GM12878 (cell line): ENCODE results near the gene ZCCHC9. TPM values are rescaled to one million over a fixed set of nuclear protein-coding genes. Genes with fewer than 3 reads are reported as not detected.

ENCODE experiments used
- ATAC-seq: fragments of 200-7000 bp; cut with Tn5 transposase; 3 replicates; pipeline ENCODE4 v1.9.1; 2020; ENCODE audit warnings: mild to moderate bottlenecking, moderate library complexity
- BruUV-seq: library from RNA; stranded (reverse); fragments of 400-500 nt; replicated peaks from 2 replicates; lab custom pipeline; 2021; lab: Mats Ljungman, UMichigan
- CTCF ChIA-PET: fragments of 300-600 bp; sonication (Branson Sonifier 250); formaldehyde crosslinking; extraction: SDS; loops from one replicate; lab custom pipeline; 2021; ENCODE audit warnings: inconsistent platforms; lab: Yijun Ruan, JAX
- POLR2A ChIA-PET: fragments of 350-600 bp; formaldehyde crosslinking; extraction: SDS; loops from one replicate; lab custom pipeline; 2021; ENCODE audit warnings: inconsistent platforms; lab: Charles Lee
- RAD21 ChIA-PET: fragments of 300-600 bp; sonication (Branson Sonifier 250); formaldehyde crosslinking; loops from one replicate; lab custom pipeline; 2023; ENCODE audit warnings: antibody characterized with exemption; ENCODE audit not compliant: unreplicated experiment; lab: Charles Lee
- SMC1A ChIA-PET: fragments of 300-600 bp; sonication (Branson Sonifier 250); formaldehyde crosslinking; loops from one replicate; lab custom pipeline; 2023; ENCODE audit not compliant: unreplicated experiment, uncharacterized antibody; lab: Charles Lee
- DNase-seq: peaks from one replicate; pipeline ENCODE4 v3.0.0-alpha.2; 2011; ENCODE audit warnings: low read depth, low spot score
- FAIRE-seq: peaks from 3 replicates; lab custom pipeline; 2011; peaks lifted over from hg19 to GRCh38; lab: Jason Lieb, UNC
- H2AFZ ChIP-seq: 2 replicates; pipeline ENCODE4 v1.6.0; 2011; ENCODE audit warnings: low read depth, low read length, control low read depth; ENCODE audit not compliant: control insufficient read depth
- H3K27ac ChIP-seq: 2 replicates; pipeline ENCODE4 v1.5.1; 2011; ENCODE audit warnings: control low read depth; ENCODE audit not compliant: control insufficient read depth, insufficient read depth
- H3K27me3 ChIP-seq, 2 experiments: replicated peaks in 1 of 2; 2 replicates each; pipeline versions ENCODE4 v1.6.0 to v1.6.1; 2011; ENCODE audit warnings: low read length in 1 of 2; ENCODE audit not compliant: control insufficient read depth in 2 of 2, insufficient read depth in 2 of 2
- H3K36me3 ChIP-seq, 2 experiments: 2 replicates each; pipeline ENCODE4 v1.5.1; 2011; ENCODE audit warnings: low read length in 1 of 2; ENCODE audit not compliant: control insufficient read depth in 2 of 2, insufficient read depth in 2 of 2
- H3K4me1 ChIP-seq: 2 replicates; pipeline ENCODE4 v1.6.1; 2011; ENCODE audit warnings: mild to moderate bottlenecking, low read length, moderate library complexity, mixed read lengths; ENCODE audit not compliant: control insufficient read depth, insufficient read depth
- H3K4me2 ChIP-seq: 2 replicates; pipeline ENCODE4 v1.6.0; 2011; ENCODE audit warnings: control low read depth; ENCODE audit not compliant: control insufficient read depth, insufficient read depth
- H3K4me3 ChIP-seq: fragments of 200-600 bp; sonication (generic); 2 replicates; pipeline ENCODE4 v1.5.1; 2016
- H3K79me2 ChIP-seq: 2 replicates; pipeline ENCODE4 v1.6.0; 2011; ENCODE audit warnings: low read length; ENCODE audit not compliant: control insufficient read depth, insufficient read depth
- H3K9ac ChIP-seq: 2 replicates; pipeline ENCODE4 v1.8.0; 2011; ENCODE audit warnings: low read length, control low read depth, mixed read lengths; ENCODE audit not compliant: control insufficient read depth, insufficient read depth
- H3K9me3 ChIP-seq: replicated peaks from 3 replicates; pipeline ENCODE4 v1.5.1; 2011; ENCODE audit warnings: mild to moderate bottlenecking, low read length; ENCODE audit not compliant: control insufficient read depth, insufficient read depth
- H4K20me1 ChIP-seq: 2 replicates; pipeline ENCODE4 v1.6.0; 2011; ENCODE audit not compliant: control insufficient read depth, insufficient read depth
- EP300 ChIP-seq, 2 experiments: fragments of 150-350 bp in 1 of 2; IDR thresholded peaks; 2 replicates each; pipeline ENCODE4 v1.6.1; 2011 to 2012; ENCODE audit warnings: low read depth in 2 of 2, low read length in 2 of 2, borderline replicate concordance in 1 of 2, improper control_type of control experiment in 1 of 2, inconsistent platforms in 1 of 2; ENCODE audit not compliant: control insufficient read depth in 1 of 2
- GATAD2B ChIP-seq: fragments of 450-650 bp; conservative IDR thresholded peaks from 2 replicates; pipeline ENCODE4 v1.6.1; 2017; ENCODE audit warnings: low read depth, mild to moderate bottlenecking, moderate library complexity
- HCFC1 ChIP-seq: fragments of 150-350 bp; IDR thresholded peaks from 2 replicates; pipeline ENCODE4 v1.6.1; 2014; ENCODE audit warnings: low read length
- MEF2B ChIP-seq: fragments of 450-650 bp; IDR thresholded peaks from 2 replicates; pipeline ENCODE4 v1.6.1; 2018; ENCODE audit warnings: mild to moderate bottlenecking, moderate library complexity; ENCODE audit not compliant: partially characterized antibody, poor library complexity, severe bottlenecking
- POLR2A ChIP-seq: IDR thresholded peaks from 2 replicates; pipeline ENCODE4 v1.6.1; 2011; ENCODE audit warnings: low read depth, mild to moderate bottlenecking, low read length
- RB1 ChIP-seq: fragments of 450-650 bp; formaldehyde crosslinking; IDR thresholded peaks from 2 replicates; pipeline ENCODE4 v1.6.1; 2017; ENCODE audit warnings: mild to moderate bottlenecking, borderline replicate concordance
- SIN3A ChIP-seq: IDR thresholded peaks from 2 replicates; pipeline ENCODE4 v1.6.1; 2012; ENCODE audit warnings: low read depth, low read length, improper control_type of control experiment
- SKIL ChIP-seq: fragments of 450-650 bp; IDR thresholded peaks from 2 replicates; pipeline ENCODE4 v1.6.1; 2017; ENCODE audit warnings: mild to moderate bottlenecking, low read depth, inconsistent platforms; ENCODE audit not compliant: poor library complexity, severe bottlenecking
- SREBF2 ChIP-seq: IDR thresholded peaks from 2 replicates; pipeline ENCODE4 v1.6.1; 2012; ENCODE audit warnings: mild to moderate bottlenecking, low read length
- TBL1XR1 ChIP-seq: IDR thresholded peaks from 2 replicates; pipeline ENCODE4 v1.6.1; 2012; ENCODE audit warnings: low read depth, low read length, improper control_type of control experiment
- ZNF592 ChIP-seq: fragments of 450-650 bp; IDR thresholded peaks from 2 replicates; pipeline ENCODE4 v1.6.1; 2017; ENCODE audit warnings: mild to moderate bottlenecking, moderate library complexity
- WGBS: methylation state at CpG from one replicate; pipeline ENCODE4 v1.1.6; 2016; ENCODE audit warnings: low lambda C conversion rate; ENCODE audit not compliant: insufficient replicate concordance, insufficient coverage; ENCODE audit errors: missing lambda C conversion rate; 5-methylcytosine and 5-hydroxymethylcytosine counted together
- in situ Hi-C: fragments of 300-500 bp; cut with MboI; formaldehyde crosslinking; loops from 9 replicates; pipeline ENCODE4 v1.14.3; 2018; ENCODE audit warnings: mixed read lengths
- intact Hi-C: fragments of 100-400 bp; cut with micrococcal nuclease; formaldehyde crosslinking; loops from one replicate; pipeline ENCODE4 v1.14.2; 2022; ENCODE audit not compliant: unreplicated experiment
- polyA plus RNA-seq, 11 experiments: library from polyadenylated mRNA; depleted of rRNA in 4 of 11; unstranded in 6 of 11; stranded (reverse) in 5 of 11; fragments of >200 nt; fragmentation: Nextera tagmentation in 4 of 11; fragmentation: Illumina TruSeq in 1 of 11; extraction: Ambion mirVana in 4 of 11; extraction: Trizol in 1 of 11; gene quantifications; 1 replicate in 1 of 11; 2 replicates in 10 of 11; pipeline versions ENCODE4 v1.2.1 to v1.2.3, GENCODE V29; 2011 to 2016; ENCODE audit warnings: inconsistent platforms in 2 of 11, missing spikeins in 2 of 11, low read depth in 1 of 11
- total RNA-seq, 4 experiments: library from RNA; depleted of rRNA in 3 of 4; stranded (reverse); fragments of >200 nt in 3 of 4; fragmentation: Illumina TruSeq in 1 of 4; extraction: Trizol in 1 of 4; gene quantifications; 2 replicates each; pipeline versions ENCODE4 v1.2.1 to v1.2.3, GENCODE V29; 2013 to 2021

Gene ZCCHC9
- total and polyA plus RNA-seq, 10 of the 15 experiments (the other 5 are each of a cell fraction or from before 2014, with no cell fraction given), result 22.0 to 57.7 (median 34.5) TPM

GRCh38 chr5:81313686-81314085 is 12.3 kb downstream of the ZCCHC9 start:
- in situ Hi-C loops (no loop called here), intact Hi-C loops (no loop called here)
- Histone ChIP-seq H3K36me3 (no peaks in the 10 kb centered on the region; a peak in 1 of 4 replicates), H3K4me3 (no peak overlapping the region), H3K27ac (no peak overlapping the region), H3K27me3 (no peaks in the 10 kb centered on the region), H3K79me2 (no peaks in the 10 kb centered on the region), H3K4me1 (no peaks in the 10 kb centered on the region), H3K9me3 (no peaks in the 10 kb centered on the region), H3K4me2 (no peak overlapping the region), H2AFZ (no peak overlapping the region), H4K20me1 (no peaks in the 10 kb centered on the region)
- no peak for DNase-seq
- ChIA-PET CTCF (interaction anchor here (1.9 to 4.6 kb wide), 2 partner anchors 11 to 14 kb away, joined by 6 to 16 read pairs; partner anchors contain the start of gene ZCCHC9), RAD21 (no interaction called here), POLR2A (interaction anchor here (1.4 kb wide), 1 partner anchor 12 kb away, joined by 3 read pairs; the partner anchor contains the start of gene ZCCHC9)
- WGBS, result 100% methylated on average over 3 of the region's 3 CpGs
- BruUV-seq, result no TSS peak
- no peak for FAIRE-seq
- no peak for TF ChIP-seq RB1
- TF ChIP-seq, all 136 proteins: peak for 0
- no peak overlapping the region for H3K9ac ChIP-seq
- SMC1A ChIA-PET, result no interaction called here
- no peak for ATAC-seq

- Histone ChIP-seq H4K20me1 (no peaks in the 10 kb centered on the region), H3K9me3 (no peaks in the 10 kb centered on the region), H3K9ac (no peak overlapping the region), H3K4me1 (no peaks in the 10 kb centered on the region), H3K27ac (no peak overlapping the region), H3K36me3 (no peaks in the 10 kb centered on the region; a peak in 1 of 4 replicates), H3K79me2 (no peaks in the 10 kb centered on the region), H2AFZ (no peak overlapping the region), H3K4me3 (no peak overlapping the region), H3K27me3 (no peaks in the 10 kb centered on the region), H3K4me2 (no peak overlapping the region)
- DNase-seq (no peak), ATAC-seq (no peak), FAIRE-seq (no peak)
- intact Hi-C loops (no loop called here), in situ Hi-C loops (no loop called here)
- 78% methylated on average over 3 of the region's 3 CpGs for WGBS
- POLR2A ChIA-PET, result interaction anchor here (1.4 kb wide), 1 partner anchor 13 kb away, joined by 3 read pairs; the partner anchor contains the start of gene ZCCHC9
- SMC1A ChIA-PET, result interaction anchor here (0.6 to 1.9 kb wide), 2 partner anchors 15 to 1738 kb away, joined by 3 to 6 read pairs; no protein-coding TSS in a partner anchor
- CTCF ChIA-PET, result interaction anchor here (1.9 to 4.6 kb wide), 2 partner anchors 12 to 15 kb away, joined by 6 to 16 read pairs; partner anchors contain the start of gene ZCCHC9
- RAD21 ChIA-PET, result no interaction called here
- BruUV-seq, result no TSS peak
- TF ChIP-seq SREBF2 (no peak), SKIL (no peak), ZNF592 (no peak), TBL1XR1 (no peak), GATAD2B (no peak), MEF2B (no peak), SIN3A (no peak), HCFC1 (no peak), POLR2A (no peak), RB1 (no peak), EP300 (IDR thresholded peaks at IDR 0.05; ENCODE audit: borderline replicate concordance in 1 of 2, control insufficient read depth in 1 of 2, low read depth in 2 of 2, low read length in 2 of 2) (no peak)
Observed at GRCh38 chr5:81314581-81314980, 13.2 kb downstream of the ZCCHC9 start.
